ENCODE results near the gene MKRN1.

The MKRN1 gene, protein sequence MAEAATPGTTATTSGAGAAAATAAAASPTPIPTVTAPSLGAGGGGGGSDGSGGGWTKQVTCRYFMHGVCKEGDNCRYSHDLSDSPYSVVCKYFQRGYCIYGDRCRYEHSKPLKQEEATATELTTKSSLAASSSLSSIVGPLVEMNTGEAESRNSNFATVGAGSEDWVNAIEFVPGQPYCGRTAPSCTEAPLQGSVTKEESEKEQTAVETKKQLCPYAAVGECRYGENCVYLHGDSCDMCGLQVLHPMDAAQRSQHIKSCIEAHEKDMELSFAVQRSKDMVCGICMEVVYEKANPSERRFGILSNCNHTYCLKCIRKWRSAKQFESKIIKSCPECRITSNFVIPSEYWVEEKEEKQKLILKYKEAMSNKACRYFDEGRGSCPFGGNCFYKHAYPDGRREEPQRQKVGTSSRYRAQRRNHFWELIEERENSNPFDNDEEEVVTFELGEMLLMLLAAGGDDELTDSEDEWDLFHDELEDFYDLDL

DNA sequence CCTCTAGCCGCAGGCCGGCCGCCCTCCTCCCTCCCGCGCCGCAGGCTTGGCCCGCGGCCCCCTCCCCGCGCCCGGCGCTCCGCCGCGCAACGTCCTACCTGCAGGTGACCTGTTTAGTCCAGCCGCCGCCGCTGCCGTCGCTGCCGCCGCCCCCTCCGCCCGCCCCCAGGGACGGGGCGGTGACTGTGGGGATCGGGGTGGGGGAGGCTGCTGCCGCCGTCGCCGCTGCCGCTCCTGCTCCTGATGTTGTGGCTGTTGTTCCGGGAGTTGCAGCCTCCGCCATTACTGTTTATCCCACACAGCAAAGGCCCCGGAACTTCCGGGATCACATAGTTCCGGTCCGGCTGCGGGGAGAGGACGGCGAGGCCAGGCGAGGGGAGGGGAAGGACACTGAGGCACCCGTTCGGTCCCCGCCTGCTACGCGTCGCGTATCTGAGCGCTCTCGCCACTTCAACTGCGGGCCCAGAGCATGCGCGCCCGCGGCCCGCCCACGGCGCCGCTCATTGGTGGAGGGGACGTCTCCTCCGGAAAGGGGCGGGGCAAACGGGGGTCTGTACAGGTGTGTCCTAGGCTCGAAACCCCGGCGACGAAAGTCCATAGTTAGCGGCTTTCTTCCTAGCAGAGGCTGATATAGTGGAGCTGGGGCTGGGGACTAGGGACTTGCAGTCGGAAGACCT is at the start of gene MKRN1:
Gene MKRN1 (minus strand): TSS at position 444 of the 677 bp plus-strand sequence. CDS start 161 bp downstream, at position 283.
- H3K4me3 ChIP-seq (ENCODE audit: low read length), result peak within 1 kb of the TSS; percentile 92
- peaks cover 7% of the 10 kb centered on the region for H3K4me1 ChIP-seq (ENCODE audit: control insufficient read depth, insufficient read depth, low read length)
- no peaks in the 10 kb centered on the region for H3K27me3 ChIP-seq (replicated peaks; ENCODE audit: control insufficient read depth, insufficient read depth, low read length)
- H3K36me3 ChIP-seq (ENCODE audit: control insufficient read depth, insufficient read depth, low read length, severe bottlenecking), result no peaks in the 10 kb centered on the region
- DNase-seq (ENCODE audit: low read depth), result peak; percentile 97
- H3K9me3 ChIP-seq (ENCODE audit: control insufficient read depth, low read length), result no peaks in the 10 kb centered on the region
- peak within 1 kb of the TSS; percentile 90 for H3K9ac ChIP-seq (ENCODE audit: low read length)

DNA sequence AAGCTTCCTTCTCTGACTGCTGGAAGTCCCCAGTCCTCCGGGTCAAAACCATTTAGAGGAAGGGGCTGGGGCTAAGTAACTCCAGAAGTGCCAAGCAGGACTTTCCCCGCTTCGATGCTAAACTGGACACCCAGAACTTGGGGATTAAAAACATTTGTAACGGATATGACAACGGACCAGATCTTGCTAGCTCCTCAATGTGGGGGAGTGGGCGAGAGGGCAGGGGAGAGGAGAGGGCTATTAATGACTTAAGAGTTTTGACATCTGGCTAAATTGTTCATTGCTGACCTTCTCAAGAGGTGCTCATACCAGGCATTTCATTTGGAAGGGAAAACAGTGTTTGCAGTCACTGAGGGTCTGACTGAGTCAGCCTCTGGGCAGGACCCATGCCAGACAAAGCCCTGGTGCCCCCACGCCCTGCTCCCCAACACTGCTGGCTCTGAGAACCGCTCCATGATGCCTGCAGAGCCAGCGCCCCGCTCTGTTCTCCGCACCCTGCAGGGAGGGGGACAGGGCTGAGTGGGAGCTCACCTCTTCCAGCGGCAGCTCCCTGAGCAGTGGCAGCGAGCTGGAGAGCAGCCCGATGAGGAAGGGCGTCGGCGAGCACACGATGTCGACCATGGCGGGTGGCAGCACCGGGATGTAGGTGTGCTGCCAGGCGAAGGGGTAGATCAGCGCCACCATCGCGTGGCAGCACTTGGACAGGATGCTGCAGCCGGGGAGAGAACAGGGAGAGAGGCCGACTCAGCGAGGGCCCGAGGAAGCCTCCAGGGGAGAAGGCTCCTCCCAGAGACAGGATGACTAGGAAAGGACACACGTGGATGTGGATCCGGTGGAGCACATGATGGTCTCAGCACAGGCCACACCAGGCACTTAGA is 47.7 kb upstream of the MKRN1 start:
- Histone ChIP-seq H3K9ac (ENCODE audit: low read length) (no peak overlapping the region), H3K4me3 (ENCODE audit: low read length) (no peak overlapping the region), H3K4me1 (ENCODE audit: control insufficient read depth, insufficient read depth, low read length) (peaks cover 8% of the 10 kb centered on the region), H3K9me3 (ENCODE audit: control insufficient read depth, low read length) (no peaks in the 10 kb centered on the region), H3K36me3 (ENCODE audit: control insufficient read depth, insufficient read depth, low read length, severe bottlenecking) (no peaks in the 10 kb centered on the region), H3K27me3 (replicated peaks; ENCODE audit: control insufficient read depth, insufficient read depth, low read length) (no peaks in the 10 kb centered on the region)
- DNase-seq (ENCODE audit: low read depth), result no peak

DNA sequence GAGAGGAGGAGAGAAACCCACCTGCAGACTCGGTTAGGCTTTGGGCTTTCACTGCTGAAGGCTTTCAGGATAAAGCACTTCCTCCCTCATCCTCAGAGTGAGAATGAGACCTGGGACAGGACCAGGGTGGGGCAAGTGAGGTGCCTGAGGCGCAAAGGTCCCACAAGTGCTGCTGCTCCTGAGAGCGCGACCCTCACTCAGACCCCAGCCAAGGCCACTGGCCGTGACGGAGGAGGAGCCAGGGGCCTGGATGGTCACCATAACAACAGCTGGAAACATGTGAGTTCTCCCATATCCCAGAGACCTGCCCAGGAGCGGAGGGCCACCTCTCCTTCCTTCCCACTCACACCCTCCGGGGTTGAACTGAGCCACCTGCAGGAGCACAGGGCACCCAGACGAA is 46.9 kb upstream of the MKRN1 start:
- Histone ChIP-seq H3K36me3 (ENCODE audit: control insufficient read depth, insufficient read depth, low read length, severe bottlenecking) (no peaks in the 10 kb centered on the region), H3K9ac (ENCODE audit: low read length) (no peak overlapping the region), H3K27me3 (replicated peaks; ENCODE audit: control insufficient read depth, insufficient read depth, low read length) (no peaks in the 10 kb centered on the region), H3K4me3 (ENCODE audit: low read length) (no peak overlapping the region), H3K4me1 (ENCODE audit: control insufficient read depth, insufficient read depth, low read length) (peaks cover 8% of the 10 kb centered on the region), H3K9me3 (ENCODE audit: control insufficient read depth, low read length) (no peaks in the 10 kb centered on the region)
- no peak for DNase-seq (ENCODE audit: low read depth)

DNA sequence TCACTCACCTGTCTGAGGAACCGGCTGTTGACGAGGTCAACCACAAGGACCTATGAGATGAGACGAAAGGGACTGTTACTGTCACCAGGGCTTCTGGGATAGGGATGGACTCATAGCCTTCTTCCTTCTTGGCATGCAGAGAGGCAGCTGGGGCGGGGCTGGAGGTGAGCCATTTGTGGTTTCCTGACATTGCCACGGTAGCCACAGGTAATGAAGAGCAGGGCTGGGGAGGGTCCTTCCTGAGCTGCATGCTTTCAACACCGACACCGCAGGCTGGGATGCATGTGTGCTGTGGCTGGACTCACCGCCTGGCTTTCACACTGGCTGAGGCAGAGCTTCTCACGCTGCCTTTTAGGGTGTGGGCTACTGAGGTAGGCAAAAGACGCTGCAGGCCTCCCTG is 46.4 kb upstream of the MKRN1 start:
- Histone ChIP-seq H3K36me3 (ENCODE audit: control insufficient read depth, insufficient read depth, low read length, severe bottlenecking) (no peaks in the 10 kb centered on the region), H3K27me3 (replicated peaks; ENCODE audit: control insufficient read depth, insufficient read depth, low read length) (no peaks in the 10 kb centered on the region), H3K9ac (ENCODE audit: low read length) (no peak overlapping the region), H3K4me3 (ENCODE audit: low read length) (no peak overlapping the region), H3K9me3 (ENCODE audit: control insufficient read depth, low read length) (no peaks in the 10 kb centered on the region), H3K4me1 (ENCODE audit: control insufficient read depth, insufficient read depth, low read length) (peaks cover 8% of the 10 kb centered on the region)
- DNase-seq (ENCODE audit: low read depth), result no peak

DNA sequence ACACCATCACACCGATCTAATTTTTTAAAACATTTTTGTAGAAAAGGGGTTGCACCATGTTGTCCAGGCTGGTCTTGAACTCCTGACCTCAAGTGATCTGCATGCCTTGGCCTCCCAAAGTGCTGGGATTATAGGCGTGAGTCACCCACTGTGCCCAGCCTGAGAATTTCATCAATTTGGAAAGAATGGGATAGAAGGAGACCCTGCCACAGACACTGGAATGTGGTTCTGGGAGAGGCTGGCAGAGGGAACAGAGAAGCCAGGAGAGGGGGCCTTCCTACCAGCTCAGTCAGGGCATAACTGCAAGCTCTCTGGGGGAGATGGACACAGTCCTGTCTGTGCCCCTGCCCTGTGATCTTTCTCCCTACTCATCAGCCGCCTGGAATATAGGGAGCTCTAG is 42.1 kb upstream of the MKRN1 start:
- Histone ChIP-seq H3K9me3 (ENCODE audit: control insufficient read depth, low read length) (no peaks in the 10 kb centered on the region), H3K4me1 (ENCODE audit: control insufficient read depth, insufficient read depth, low read length) (peaks cover 26% of the 10 kb centered on the region), H3K9ac (ENCODE audit: low read length) (no peak overlapping the region), H3K4me3 (ENCODE audit: low read length) (no peak overlapping the region), H3K27me3 (replicated peaks; ENCODE audit: control insufficient read depth, insufficient read depth, low read length) (no peaks in the 10 kb centered on the region), H3K36me3 (ENCODE audit: control insufficient read depth, insufficient read depth, low read length, severe bottlenecking) (no peaks in the 10 kb centered on the region)
- no peak for DNase-seq (ENCODE audit: low read depth)

DNA sequence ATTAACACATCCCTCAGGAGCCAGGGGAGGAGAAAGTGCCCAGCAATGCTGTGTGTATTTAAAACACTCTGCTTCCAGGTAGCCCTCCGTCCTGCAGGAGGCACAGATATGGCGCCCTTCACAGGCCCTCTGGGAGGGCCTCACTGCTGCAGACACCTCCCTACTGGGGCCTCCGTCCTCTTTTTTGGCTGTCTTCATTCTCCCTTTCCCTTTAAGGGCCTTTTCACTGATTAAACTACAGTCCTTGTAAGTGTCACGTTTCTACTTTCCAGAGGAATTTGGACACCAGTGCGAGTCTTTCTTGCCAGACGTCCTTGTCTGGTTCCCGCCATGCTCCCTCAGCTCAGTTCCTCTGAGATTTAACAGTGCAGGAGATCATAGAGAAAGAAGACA is 39.7 kb upstream of the MKRN1 start:
- Histone ChIP-seq H3K9ac (ENCODE audit: low read length) (peak overlapping the region; percentile 46), H3K27me3 (replicated peaks; ENCODE audit: control insufficient read depth, insufficient read depth, low read length) (no peaks in the 10 kb centered on the region), H3K4me3 (ENCODE audit: low read length) (no peak overlapping the region), H3K4me1 (ENCODE audit: control insufficient read depth, insufficient read depth, low read length) (peaks cover 20% of the 10 kb centered on the region), H3K9me3 (ENCODE audit: control insufficient read depth, low read length) (no peaks in the 10 kb centered on the region), H3K36me3 (ENCODE audit: control insufficient read depth, insufficient read depth, low read length, severe bottlenecking) (no peaks in the 10 kb centered on the region)
- no peak for DNase-seq (ENCODE audit: low read depth)

DNA sequence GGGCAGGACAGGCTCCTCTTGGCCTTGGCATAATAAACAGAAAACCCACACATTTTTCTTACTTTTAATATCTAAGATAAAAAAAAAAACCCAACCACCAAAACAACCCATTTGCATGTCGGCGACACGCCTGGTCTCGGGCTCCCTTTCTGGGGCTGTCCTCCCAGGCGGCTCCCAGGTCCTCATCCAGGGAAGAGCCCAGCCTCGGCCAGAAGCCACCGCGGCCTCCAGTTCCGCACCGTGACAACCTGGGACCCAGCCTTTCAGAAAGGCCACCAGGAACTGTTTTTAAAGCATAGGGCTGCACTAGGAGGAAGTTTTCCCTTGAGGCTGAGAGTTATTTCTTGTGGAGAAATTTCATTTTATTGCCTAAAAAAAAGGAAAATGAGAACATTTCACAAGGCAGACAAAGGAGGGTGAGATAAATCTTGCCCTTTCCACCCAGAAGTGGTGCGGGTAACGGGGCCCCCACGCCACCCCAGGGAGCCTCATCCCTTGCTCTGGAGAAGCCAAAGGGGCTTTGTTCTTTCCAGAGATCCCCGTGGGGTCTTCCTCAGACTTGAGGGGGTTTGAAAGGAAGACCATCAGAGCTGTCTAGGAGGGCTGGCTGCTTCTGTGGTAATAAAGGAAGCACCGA is 39.2 kb upstream of the MKRN1 start:
- no peak for DNase-seq (ENCODE audit: low read depth)
- Histone ChIP-seq H3K36me3 (ENCODE audit: control insufficient read depth, insufficient read depth, low read length, severe bottlenecking) (no peaks in the 10 kb centered on the region), H3K4me1 (ENCODE audit: control insufficient read depth, insufficient read depth, low read length) (peaks cover 18% of the 10 kb centered on the region), H3K4me3 (ENCODE audit: low read length) (peak overlapping the region; percentile 0), H3K27me3 (replicated peaks; ENCODE audit: control insufficient read depth, insufficient read depth, low read length) (no peaks in the 10 kb centered on the region), H3K9ac (ENCODE audit: low read length) (peak overlapping the region; percentile 46), H3K9me3 (ENCODE audit: control insufficient read depth, low read length) (no peaks in the 10 kb centered on the region)

DNA sequence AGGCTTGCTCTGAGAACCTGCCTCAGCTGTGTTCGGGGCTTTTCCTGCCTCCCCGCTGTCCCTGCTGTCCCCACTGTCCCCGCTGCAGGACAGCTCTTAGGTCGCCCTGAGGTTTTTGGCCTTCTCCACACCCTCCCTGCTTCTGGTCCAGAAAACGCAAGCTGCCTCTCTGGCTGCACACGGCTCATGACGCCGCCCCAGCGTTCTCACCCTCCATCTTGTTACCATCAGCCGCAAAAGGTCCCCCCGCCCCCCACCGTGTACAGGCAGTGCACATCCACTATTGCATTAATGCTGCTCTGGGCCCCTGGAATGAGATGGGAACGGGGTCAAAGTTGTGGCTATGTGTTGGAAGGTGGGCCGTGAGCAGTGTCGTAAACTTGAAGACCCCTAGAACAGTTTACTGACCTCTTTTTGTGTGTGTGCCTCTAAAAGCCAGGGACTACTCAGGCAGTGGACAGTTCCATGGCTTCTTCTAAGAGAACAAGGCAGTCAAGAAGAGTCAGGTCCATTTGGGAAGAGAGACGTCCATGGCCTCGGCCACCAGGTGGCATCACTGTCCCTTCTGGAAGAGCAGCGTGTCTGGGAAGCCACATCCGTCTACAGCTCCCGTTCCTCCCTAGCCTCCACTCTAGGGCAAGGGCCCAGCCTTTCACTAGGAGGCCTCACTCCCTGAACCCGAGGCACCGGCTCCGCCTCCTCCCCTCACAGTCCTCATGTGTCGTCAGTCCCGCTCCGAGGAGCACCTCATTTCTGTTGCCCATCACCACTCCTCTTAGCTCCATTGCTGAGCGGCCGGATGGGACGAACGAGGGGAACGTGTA is 38.5 kb upstream of the MKRN1 start:
- no peaks in the 10 kb centered on the region for H3K9me3 ChIP-seq (ENCODE audit: control insufficient read depth, low read length)

DNA sequence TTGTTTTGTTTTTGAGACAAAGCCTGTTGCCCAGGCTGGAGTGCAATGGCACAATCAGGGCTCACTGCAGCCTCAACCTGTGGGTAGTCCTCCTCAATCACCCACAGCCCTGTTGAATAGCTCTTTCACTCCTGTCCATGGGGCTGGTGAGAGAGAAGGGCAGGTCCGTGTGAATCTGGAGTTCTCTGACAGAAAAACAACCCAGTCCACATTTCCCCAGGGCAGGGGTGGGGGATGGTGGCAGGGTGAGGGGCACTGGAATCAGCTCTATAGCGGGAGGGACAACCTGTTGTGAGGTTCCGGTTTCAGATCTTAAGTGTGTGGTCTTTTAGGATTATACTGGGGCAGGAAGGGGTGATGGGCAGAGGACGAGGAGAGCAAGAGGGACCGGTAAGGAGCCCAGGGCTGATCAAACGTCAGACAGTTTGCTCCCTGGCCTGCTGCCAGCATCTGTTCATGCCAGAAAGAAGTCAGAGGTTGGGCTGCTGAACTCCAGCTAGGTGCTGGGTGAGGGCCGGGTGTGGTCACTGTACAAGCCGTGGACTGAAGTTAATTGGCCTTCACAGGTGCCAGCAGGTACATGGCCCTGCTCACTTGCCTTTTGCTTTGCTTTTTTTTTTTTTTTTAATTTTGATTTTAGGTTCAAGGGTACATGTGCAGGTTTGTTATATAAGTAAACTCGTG is 33.2 kb upstream of the MKRN1 start:
- no peak overlapping the region for H3K4me3 ChIP-seq (ENCODE audit: low read length)
- H3K4me1 ChIP-seq (ENCODE audit: control insufficient read depth, insufficient read depth, low read length), result no peaks in the 10 kb centered on the region
- H3K9ac ChIP-seq (ENCODE audit: low read length), result no peak overlapping the region
- H3K9me3 ChIP-seq (ENCODE audit: control insufficient read depth, low read length), result no peaks in the 10 kb centered on the region
- no peak for DNase-seq (ENCODE audit: low read depth)
- H3K27me3 ChIP-seq (replicated peaks; ENCODE audit: control insufficient read depth, insufficient read depth, low read length), result no peaks in the 10 kb centered on the region
- no peaks in the 10 kb centered on the region for H3K36me3 ChIP-seq (ENCODE audit: control insufficient read depth, insufficient read depth, low read length, severe bottlenecking)

More for the DNA sequence above, 38.5 kb upstream of the MKRN1 start:
- DNase-seq (ENCODE audit: low read depth), result peak; percentile 97
- Histone ChIP-seq H3K27me3 (replicated peaks; ENCODE audit: control insufficient read depth, insufficient read depth, low read length) (no peaks in the 10 kb centered on the region), H3K9ac (ENCODE audit: low read length) (peak overlapping the region; percentile 46), H3K4me1 (ENCODE audit: control insufficient read depth, insufficient read depth, low read length) (peaks cover 18% of the 10 kb centered on the region), H3K36me3 (ENCODE audit: control insufficient read depth, insufficient read depth, low read length, severe bottlenecking) (no peaks in the 10 kb centered on the region), H3K4me3 (ENCODE audit: low read length) (peak overlapping the region; percentile 0)

DNA sequence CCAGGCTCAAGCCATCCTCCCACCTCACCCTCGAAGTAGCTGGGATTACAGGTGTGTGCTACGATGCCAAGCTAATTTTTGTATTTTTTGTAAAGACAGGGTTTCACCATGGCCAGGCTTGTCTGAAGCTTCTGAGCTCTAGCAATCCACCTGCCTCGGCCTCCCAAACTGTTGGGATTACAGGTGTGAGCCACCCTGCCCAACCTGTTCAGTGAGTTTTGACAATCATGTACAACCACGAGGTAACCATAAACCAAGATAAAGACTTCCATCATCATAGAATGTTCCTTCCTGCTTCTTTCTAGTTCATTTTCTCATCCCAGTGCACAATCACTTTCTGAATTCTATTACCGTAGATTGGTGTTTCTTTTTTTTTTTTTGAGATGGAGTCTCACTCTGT is 30.5 kb upstream of the MKRN1 start:
- Histone ChIP-seq H3K9me3 (ENCODE audit: control insufficient read depth, low read length) (no peaks in the 10 kb centered on the region), H3K27me3 (replicated peaks; ENCODE audit: control insufficient read depth, insufficient read depth, low read length) (no peaks in the 10 kb centered on the region), H3K36me3 (ENCODE audit: control insufficient read depth, insufficient read depth, low read length, severe bottlenecking) (no peaks in the 10 kb centered on the region), H3K9ac (ENCODE audit: low read length) (no peak overlapping the region), H3K4me1 (ENCODE audit: control insufficient read depth, insufficient read depth, low read length) (peaks cover 10% of the 10 kb centered on the region), H3K4me3 (ENCODE audit: low read length) (no peak overlapping the region)
- no peak for DNase-seq (ENCODE audit: low read depth)
